ENCODE measurements around the gene TTC23. TPM values are rescaled to one million over a fixed set of nuclear protein-coding genes. Genes with fewer than 3 reads are reported as not detected.

TTC23 gene
- total and polyA plus RNA-seq, 2 donors (not counting 3 experiments of a cell fraction or from before 2014, with no cell fraction given), result 4.1 to 27.3 TPM

DNA sequence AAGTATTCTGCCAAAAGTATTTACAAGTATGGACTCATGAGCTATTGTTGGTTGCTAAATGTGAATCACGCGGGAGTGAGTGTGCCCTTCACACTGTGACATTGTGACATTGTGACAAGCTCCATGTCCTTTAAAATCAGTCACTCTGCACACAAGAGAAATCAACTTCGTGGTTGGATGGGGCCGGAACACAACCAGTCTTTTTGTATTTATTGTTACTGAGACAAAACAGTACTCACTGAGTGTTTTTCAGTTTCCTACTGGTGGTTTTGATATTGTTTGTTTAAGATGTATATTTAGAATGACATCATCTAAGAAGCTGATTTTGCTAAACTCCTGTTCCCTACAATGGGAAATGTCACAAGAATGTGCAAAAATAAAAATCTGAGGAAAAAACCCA is 114.2 kb downstream of the TTC23 start:
- no peaks in the 10 kb centered on the region for H4K20me1 ChIP-seq (replicated peaks; ENCODE audit: control insufficient read depth, extremely low read depth, insufficient read depth, low read length)
- H3K9ac ChIP-seq (replicated peaks; ENCODE audit: extremely low read depth, insufficient read depth, low read length), result no peak overlapping the region
- FAIRE-seq (peak; percentile 89), DNase-seq (ENCODE audit: low read depth, low spot score) (peak; percentile 54)
- H3K4me3 ChIP-seq (replicated peaks in 1 of 3; ENCODE audit: insufficient read depth in 1 of 3, low read depth in 1 of 3, low read length in 3 of 3), result no peak overlapping the region
- dilution Hi-C loops (cut with MboI; ENCODE audit: extremely low pct_ligation_motif_present, low sequenced_read_pairs), result no loop called here
- H3K36me3 ChIP-seq (ENCODE audit: control insufficient read depth in 2 of 2, extremely low read depth in 1 of 2, insufficient read depth in 2 of 2, low read length in 2 of 2), result peaks cover 0 to 4% of the 10 kb centered on the region in 2 experiments
- ChIA-PET CTCF (interaction anchor here (0.9 to 3.7 kb wide), 7 partner anchors 9 to 74 kb away, joined by 3 to 24 read pairs (median 4); partner anchors contain the start of gene SYNM), POLR2A (no interaction called here)
- no peaks in the 10 kb centered on the region for H3K9me3 ChIP-seq (replicated peaks; ENCODE audit: control insufficient read depth, insufficient read depth, low read length)
- intact Hi-C loops (cut with micrococcal nuclease), result loop anchor here (1.0 kb wide), 1 partner anchor 11 kb away; no protein-coding TSS in a partner anchor
- H2AFZ ChIP-seq (ENCODE audit: low read depth, low read length), result no peak overlapping the region
- peak overlapping the region; percentile 1 for H3K4me2 ChIP-seq (ENCODE audit: insufficient read depth, low read length)
- peak overlapping the region; percentile 26 for H3K27ac ChIP-seq (ENCODE audit: insufficient read depth, low read depth, low read length)
- TF ChIP-seq JUN (IDR thresholded peaks at IDR 0.05; ENCODE audit: borderline replicate concordance, insufficient read depth, insufficient read length, low read depth) (peak; percentile 58), GATA2 (IDR thresholded peaks at IDR 0.05; ENCODE audit: insufficient read depth, insufficient read length, low read depth, low read length) (no peak), EZH2 (IDR thresholded peaks at IDR 0.05; ENCODE audit: borderline replicate concordance, low read depth, low read length, severe bottlenecking) (no peak), POLR2A (IDR thresholded peaks at IDR 0.05; ENCODE audit: low read depth, low read length) (no peak), FOS (IDR thresholded peaks at IDR 0.05; ENCODE audit: borderline replicate concordance, insufficient read depth, low read length) (peak; percentile 13), MAX (IDR thresholded peaks at IDR 0.05; ENCODE audit: insufficient read depth, insufficient read length) (no peak), MYC (IDR thresholded peaks at IDR 0.05; ENCODE audit: low read depth, low read length) (no peak), POLR2AphosphoS5 (IDR thresholded peaks at IDR 0.05; ENCODE audit: insufficient read depth, low read depth, low read length) (no peak)
- TF ChIP-seq, protein P1, sequence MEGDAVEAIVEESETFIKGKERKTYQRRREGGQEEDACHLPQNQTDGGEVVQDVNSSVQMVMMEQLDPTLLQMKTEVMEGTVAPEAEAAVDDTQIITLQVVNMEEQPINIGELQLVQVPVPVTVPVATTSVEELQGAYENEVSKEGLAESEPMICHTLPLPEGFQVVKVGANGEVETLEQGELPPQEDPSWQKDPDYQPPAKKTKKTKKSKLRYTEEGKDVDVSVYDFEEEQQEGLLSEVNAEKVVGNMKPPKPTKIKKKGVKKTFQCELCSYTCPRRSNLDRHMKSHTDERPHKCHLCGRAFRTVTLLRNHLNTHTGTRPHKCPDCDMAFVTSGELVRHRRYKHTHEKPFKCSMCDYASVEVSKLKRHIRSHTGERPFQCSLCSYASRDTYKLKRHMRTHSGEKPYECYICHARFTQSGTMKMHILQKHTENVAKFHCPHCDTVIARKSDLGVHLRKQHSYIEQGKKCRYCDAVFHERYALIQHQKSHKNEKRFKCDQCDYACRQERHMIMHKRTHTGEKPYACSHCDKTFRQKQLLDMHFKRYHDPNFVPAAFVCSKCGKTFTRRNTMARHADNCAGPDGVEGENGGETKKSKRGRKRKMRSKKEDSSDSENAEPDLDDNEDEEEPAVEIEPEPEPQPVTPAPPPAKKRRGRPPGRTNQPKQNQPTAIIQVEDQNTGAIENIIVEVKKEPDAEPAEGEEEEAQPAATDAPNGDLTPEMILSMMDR (IDR thresholded peaks at IDR 0.05; ENCODE audit: extremely low read depth in 1 of 2, insufficient read depth in 1 of 2, low read depth in 1 of 2, low read length in 2 of 2), result no peak
- no peaks in the 10 kb centered on the region for H3K27me3 ChIP-seq (ENCODE audit: control insufficient read depth in 2 of 2, insufficient read depth in 2 of 2, low read length in 2 of 2)
- no peaks in the 10 kb centered on the region for H3K9me1 ChIP-seq (replicated peaks; ENCODE audit: control insufficient read depth, extremely low read depth, insufficient read depth, low read length)
- H3K4me1 ChIP-seq (ENCODE audit: control insufficient read depth, extremely low read depth, insufficient read depth, low read length), result peaks cover 21% of the 10 kb centered on the region
- BruUV-seq (replicated peaks), result no TSS peak
- H3K79me2 ChIP-seq (ENCODE audit: control insufficient read depth, insufficient read depth, low read length), result no peaks in the 10 kb centered on the region

Measured in endothelial cell of umbilical vein (primary cell).